Stomach (tissue), 4 donors: ENCODE measurements around the gene SAPCD2.

Experiments
- EP300 ChIP-seq: sonication (generic); formaldehyde crosslinking; IDR thresholded peaks from one replicate; pipeline ENCODE4 v1.6.1; 2017; ENCODE audit warnings: antibody characterized with exemption
- TF ChIP-seq, protein P1 (sequence below), 7 experiments: fragments of 450-650 bp in 4 of 7; fragments of 200-600 bp in 3 of 7; sonication (generic) in 3 of 7; IDR thresholded peaks; one replicate each; pipeline ENCODE4 v1.5.1; 2016 to 2019; ENCODE audit warnings: antibody characterized with exemption in 7 of 7, control low read depth in 2 of 7, mild to moderate bottlenecking in 1 of 7

- TF ChIP-seq, protein P1, sequence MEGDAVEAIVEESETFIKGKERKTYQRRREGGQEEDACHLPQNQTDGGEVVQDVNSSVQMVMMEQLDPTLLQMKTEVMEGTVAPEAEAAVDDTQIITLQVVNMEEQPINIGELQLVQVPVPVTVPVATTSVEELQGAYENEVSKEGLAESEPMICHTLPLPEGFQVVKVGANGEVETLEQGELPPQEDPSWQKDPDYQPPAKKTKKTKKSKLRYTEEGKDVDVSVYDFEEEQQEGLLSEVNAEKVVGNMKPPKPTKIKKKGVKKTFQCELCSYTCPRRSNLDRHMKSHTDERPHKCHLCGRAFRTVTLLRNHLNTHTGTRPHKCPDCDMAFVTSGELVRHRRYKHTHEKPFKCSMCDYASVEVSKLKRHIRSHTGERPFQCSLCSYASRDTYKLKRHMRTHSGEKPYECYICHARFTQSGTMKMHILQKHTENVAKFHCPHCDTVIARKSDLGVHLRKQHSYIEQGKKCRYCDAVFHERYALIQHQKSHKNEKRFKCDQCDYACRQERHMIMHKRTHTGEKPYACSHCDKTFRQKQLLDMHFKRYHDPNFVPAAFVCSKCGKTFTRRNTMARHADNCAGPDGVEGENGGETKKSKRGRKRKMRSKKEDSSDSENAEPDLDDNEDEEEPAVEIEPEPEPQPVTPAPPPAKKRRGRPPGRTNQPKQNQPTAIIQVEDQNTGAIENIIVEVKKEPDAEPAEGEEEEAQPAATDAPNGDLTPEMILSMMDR (IDR thresholded peaks at IDR 0.05), result no peak
- TF ChIP-seq EP300, result no peak
Measured at GRCh38 chr9:137021979-137022661, 48.2 kb downstream of the SAPCD2 start.
